Measurements from ENCODE around the gene C5.

DNA sequence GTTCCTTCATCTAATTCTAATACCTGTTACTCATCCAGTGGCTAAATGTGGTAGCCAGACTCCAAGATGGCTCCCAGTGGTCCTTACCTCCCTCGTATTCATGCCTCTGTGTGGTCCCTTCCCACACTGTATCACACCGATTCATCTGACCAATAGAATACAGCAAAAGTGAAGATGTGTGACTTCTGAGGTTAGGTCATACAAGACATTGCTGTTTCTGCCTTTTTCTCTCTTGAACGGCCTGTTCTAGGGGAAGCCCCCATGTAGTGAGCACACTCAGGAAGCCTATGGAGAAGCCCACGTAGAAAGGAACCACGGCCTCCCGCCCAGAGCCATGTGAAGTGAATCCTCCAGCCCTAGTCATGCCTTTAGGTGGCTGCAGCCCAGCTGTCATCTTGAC is 9.4 kb upstream of the C5 start:
- no peak for TF ChIP-seq TEAD4 (CRISPR knock-in tag; IDR thresholded peaks at IDR 0.05)
- TF ChIP-seq ZNF121 (CRISPR knock-in tag; IDR thresholded peaks at IDR 0.05), result no peak

Data from WTC11 (cell line).